Uterus (tissue), 2 donors: ENCODE data around the gene TP53RK.

Experiments
- POLR2A ChIP-seq, 2 donors: fragments of 450-650 bp; IDR thresholded peaks; one replicate each; pipeline ENCODE4 v1.6.1; 2016; ENCODE audit warnings: antibody characterized with exemption in 2 of 2, mild to moderate bottlenecking in 1 of 2, moderate library complexity in 1 of 2
- TF ChIP-seq, protein P1 (sequence below), 4 experiments: fragments of 200-600 bp in 2 of 4; fragments of 450-650 bp in 2 of 4; sonication (generic) in 2 of 4; IDR thresholded peaks; one replicate each; pipeline ENCODE4 v1.5.1; 2016 to 2019; ENCODE audit warnings: antibody characterized with exemption in 4 of 4, mild to moderate bottlenecking in 2 of 4, moderate library complexity in 1 of 4

DNA sequence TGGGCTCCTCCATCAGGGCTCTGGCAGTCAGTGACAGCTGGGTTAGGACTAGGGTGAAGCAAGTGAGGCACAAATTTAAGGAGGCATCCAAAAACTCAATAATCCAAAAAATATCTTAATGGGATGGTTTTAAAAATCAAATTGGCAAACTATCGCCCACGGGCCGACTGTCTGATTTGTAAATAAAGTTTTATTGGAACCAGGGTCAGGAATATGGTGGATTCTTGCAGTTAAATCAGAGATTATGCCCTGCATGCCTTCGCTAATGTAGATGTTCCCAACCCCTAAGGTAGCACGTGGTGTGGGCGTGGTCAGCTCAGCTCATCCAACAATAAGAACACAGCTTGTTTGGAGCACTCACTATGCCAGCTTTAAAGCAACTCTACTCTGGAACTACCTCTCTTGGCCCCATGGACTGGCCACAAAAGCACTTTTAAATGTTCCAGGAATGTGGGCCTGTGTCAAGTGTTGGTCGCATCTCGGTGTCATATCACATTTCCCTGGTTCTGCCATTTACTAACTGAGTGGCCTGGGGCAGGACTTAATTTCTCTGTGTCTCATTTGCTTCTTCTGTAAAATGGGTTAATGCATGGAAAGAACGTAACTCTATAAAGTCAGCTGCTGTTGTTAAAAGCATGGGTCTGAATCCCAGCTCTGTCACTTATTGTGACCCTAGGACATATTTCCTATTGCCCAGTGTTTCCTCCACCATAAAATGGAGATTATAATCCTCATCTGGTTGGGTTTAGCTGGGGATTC lies 7.0 kb downstream of the TP53RK start:
- TF ChIP-seq POLR2A (IDR thresholded peaks at IDR 0.05), result no peak
- TF ChIP-seq, protein P1, sequence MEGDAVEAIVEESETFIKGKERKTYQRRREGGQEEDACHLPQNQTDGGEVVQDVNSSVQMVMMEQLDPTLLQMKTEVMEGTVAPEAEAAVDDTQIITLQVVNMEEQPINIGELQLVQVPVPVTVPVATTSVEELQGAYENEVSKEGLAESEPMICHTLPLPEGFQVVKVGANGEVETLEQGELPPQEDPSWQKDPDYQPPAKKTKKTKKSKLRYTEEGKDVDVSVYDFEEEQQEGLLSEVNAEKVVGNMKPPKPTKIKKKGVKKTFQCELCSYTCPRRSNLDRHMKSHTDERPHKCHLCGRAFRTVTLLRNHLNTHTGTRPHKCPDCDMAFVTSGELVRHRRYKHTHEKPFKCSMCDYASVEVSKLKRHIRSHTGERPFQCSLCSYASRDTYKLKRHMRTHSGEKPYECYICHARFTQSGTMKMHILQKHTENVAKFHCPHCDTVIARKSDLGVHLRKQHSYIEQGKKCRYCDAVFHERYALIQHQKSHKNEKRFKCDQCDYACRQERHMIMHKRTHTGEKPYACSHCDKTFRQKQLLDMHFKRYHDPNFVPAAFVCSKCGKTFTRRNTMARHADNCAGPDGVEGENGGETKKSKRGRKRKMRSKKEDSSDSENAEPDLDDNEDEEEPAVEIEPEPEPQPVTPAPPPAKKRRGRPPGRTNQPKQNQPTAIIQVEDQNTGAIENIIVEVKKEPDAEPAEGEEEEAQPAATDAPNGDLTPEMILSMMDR (IDR thresholded peaks at IDR 0.05), result no peak
